CD4-positive, alpha-beta T cell treated with Interferon alpha-2 for 1 hour (primary cell): ENCODE measurements around the gene ATP6V0A1.
"Not testable (repeated sequence)": the region's sequence is repeated elsewhere in the genome, so short reads cannot be mapped to it uniquely, and the experiment has no call there.

Source experiments
- DNase-seq, 2 donors: peaks; one replicate each; pipeline ENCODE4 v3.0.0-alpha.2; 2020 to 2022

ATP6V0A1 gene

DNA sequence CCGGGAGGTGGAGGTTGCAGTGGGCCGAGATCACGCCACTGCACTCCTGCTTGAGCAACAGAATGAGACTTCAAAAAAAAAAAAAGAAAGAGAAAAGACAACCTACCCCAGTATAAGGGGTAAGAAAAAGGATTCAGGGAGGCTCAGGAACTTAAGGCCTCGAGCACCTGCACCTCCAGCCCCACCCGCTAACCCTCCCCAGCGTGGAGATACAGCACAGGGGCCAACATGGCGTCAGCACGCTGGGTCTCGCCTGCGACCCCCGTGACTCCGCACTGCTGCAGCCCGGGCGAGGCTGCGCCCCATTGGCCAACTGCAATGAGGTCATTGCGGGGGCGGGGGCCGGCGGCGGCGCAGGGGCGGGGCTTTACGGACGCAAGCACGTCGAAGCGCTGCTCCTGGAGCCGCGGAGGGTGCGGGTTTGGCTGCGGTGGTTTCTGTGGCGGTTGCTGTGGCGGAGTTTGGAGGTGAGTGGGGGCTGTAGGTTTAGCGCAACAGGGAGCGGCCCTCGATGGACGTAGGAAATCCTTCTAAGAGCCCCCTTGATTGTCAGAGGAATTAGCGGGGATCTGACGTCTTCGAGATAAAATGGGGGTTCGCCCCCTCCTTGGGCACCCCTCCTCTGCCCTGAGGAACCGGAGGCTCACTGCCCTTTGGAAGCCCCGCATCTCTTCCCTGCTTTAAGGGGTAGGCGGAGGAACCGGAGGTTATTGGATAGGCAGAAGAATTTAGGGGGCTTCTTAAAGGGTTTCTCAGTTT is at the start of gene ATP6V0A1:
Gene ATP6V0A1, plus strand, starts transcription at position 382 of the 759 bp plus-strand sequence. CDS start 2,017 bp downstream, outside the sequence.
- peak; percentile 86 to 87 for DNase-seq

DNA sequence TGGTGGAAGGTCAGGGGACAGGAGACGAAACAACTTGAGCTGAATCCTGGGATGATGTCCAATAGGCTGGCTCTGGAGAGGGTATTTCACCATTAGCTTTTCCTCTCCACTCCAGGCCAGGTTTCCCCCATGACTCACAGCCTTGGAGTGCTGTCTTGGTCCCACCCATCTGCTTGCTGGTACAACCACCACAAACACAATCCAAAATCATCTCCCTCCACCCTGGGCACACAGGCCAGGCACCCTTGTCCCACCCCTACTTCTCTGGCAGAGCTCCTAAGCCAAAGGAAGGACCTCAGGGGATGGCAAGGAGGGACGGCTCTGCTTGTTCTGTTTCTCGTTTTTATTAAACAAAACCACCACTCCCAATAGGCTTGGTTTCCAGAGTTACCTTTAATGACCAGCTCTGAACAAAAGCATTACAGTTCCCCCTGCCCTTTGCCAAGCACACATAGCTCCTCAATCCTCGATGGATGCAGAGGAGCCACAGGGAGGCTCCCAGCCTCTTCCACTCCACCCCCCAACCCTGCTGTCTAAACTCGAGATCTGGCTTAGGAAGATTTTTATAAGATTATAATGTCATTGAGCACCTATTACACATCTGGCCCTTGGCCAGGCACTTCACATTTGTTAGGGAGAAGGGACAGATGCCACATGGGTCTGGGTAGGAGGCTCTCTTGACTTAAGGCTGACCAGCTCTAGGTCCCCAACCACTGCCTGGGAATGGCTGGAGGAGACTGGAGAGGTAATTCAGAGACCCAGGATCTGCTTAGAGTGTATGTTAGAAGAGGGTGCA is 49.0 kb upstream of the ATP6V0A1 start:
- no peak for DNase-seq

DNA sequence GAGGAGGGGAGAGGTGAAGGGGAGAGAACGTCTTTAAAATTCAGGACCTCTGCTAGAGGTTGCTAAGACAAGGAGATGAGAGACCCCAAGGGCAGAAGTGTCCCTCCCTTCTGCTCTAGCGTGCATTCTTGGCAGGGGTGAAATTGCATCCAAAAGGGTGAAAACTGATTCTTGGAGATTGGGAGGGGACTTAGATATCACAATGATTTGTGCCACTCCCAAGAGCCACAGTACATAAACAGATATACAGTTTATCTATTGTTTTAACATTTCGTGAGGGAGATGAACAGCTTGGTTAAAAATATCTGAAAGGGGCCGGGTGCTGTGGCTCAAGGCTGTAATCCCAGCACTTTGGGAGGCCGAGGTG is 48.4 kb upstream of the ATP6V0A1 start:
- no peak for DNase-seq

DNA sequence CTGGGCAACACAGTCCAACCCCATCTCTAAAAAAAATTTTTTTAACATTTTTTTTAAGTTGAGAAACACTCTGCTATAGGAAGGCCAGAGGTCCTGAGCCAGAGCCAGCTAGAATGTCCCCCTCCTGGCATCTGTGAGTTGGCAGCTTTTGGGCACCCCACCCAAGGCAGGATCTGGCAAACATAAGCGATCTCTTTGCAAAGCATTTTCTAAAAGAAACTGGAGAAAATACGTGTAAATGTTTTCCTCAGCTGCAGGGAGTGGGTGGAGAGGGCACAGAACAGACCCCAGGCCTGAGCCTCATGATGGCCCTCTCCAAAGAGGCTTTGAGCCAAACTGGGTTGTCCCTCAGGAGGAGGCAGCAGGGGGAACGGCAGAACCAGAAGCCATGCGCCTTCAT is 47.3 kb upstream of the ATP6V0A1 start:
- no peak for DNase-seq

DNA sequence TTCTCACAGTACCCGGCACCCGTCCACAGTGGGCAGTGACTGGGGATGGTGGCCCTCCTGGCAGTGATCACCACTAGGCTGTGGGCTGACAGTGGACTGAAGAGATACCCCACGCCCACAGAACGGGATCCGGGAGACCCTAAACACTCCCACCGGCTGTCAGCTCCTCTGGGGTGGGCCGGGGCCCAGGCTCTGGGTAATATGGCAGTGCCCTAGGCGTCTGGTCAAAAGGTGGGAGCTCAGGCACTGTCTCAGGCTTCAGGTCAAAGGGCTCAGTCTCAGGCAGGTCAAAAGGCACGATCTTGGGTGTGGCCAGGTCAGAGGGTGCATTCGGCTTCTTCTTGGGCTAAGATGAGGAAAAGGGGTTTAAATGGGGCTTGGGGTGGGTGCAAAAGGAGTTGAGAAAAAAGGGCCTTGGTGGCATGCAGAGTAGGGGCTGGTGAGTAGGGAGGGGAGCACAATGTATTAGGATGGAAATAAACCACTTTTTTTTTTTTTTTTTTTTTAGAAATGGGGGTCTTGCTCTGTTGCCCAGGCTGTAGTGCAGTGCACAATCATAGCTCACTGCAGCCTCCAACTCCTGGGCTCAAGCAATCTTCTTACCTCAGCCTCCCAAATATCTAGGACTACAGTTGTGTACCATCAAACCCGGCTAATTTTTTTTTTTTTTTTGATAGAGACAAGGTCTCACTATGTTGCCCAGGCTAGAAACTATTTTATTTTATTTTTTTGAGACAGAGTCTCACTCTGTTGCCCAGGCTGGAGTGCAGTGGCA is 46.6 kb upstream of the ATP6V0A1 start:
- no peak for DNase-seq

DNA sequence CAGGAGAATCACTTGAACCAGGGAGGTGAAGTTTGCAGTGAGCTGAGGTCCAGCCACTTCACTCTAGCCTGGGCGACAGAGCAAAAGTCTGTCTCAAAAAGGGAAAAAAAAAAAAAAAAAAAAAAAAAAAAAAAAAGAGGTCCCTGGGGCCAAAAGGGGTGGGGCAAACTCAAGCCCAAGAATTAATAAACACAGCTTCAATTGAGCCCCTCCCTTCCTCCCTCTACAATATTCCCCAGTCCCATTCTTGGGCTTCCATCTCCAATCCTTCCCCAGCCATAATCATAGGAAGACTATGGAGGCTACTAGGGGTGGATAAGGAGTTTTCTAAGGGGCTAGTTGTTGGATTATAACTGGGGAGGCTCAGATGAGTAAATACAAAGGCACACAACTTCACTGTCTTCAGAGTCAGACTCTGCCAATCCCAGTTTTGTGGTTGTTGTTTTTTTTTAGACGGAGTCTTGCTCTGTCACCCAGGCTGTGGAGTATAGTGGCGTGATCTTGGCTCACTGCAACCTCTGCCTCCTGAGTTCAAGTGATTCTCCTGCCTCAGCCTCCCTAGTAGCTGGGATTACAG is 45.1 kb upstream of the ATP6V0A1 start:
- DNase-seq: no peak

DNA sequence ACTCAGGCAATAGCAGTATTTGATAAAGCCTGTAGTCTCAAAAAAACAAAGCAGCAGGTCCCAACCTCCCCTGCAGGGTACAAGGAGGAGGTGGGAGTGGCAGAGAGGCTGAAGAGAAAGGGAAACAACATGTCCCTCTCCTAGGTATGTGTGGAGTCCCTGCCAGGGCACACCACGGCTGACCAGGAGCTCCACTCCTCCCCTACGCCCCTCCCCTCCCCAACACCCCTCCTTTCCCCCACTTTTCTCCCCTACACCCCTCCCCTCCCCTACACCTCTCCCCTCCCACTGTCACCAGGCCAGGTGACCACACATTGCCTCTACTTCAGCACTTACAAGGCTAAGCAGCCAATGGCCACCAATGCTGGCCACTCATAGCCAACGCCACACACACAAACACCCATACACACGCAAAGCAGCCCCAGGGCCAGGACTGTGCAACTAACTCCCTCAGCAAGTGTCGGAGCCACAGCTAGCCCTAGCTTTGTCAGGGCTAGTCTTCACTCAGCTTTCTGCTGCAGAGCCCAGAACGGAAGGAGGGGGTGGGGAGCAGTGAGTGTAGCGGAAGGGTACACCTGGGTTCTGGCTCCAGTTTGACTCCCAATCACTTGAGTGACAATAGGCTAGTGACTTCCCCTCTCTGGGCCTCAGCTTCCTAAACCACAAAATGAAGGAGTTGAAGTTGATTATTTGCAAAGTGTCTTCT is 43.8 kb upstream of the ATP6V0A1 start:
- peak; percentile 29 to 38 for DNase-seq

DNA sequence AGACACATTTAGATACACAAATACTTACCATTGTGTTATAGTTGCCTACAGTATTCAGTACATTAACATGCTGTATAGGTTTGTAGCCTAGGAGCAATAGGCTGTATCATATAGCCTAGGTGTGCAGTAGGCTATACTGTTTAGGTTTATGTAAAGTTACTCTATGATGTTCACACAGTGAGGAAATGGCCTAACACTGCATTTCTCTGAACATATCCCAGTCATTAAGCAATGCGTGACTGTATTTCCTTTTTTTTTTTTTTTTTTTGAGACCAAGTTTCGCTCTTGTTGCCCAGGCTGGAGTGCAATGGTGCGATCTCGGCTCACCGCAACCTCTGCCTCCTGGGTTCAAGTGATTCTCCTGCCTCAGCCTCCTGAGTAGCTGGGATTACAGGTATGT is 40.7 kb upstream of the ATP6V0A1 start:
- not testable (repeated sequence) for DNase-seq

DNA sequence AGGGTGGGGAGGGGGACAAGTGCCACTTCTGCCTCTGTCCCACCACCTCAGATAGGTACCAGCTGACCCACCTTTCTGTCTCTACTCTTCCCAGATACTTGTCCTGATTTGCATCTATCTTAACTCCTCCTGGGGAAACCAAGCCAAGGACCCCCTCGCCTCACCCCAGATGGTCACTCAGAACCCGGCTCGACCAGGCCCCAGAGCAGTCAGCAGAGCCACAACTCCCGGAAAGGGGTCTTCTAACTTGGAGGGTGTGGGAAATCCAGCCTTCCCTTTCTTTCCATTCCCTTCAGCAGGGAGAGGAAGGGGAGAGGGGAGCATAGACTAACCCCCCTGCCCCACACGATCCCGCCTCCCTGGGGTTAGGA is 37.6 kb upstream of the ATP6V0A1 start:
- no peak for DNase-seq

DNA sequence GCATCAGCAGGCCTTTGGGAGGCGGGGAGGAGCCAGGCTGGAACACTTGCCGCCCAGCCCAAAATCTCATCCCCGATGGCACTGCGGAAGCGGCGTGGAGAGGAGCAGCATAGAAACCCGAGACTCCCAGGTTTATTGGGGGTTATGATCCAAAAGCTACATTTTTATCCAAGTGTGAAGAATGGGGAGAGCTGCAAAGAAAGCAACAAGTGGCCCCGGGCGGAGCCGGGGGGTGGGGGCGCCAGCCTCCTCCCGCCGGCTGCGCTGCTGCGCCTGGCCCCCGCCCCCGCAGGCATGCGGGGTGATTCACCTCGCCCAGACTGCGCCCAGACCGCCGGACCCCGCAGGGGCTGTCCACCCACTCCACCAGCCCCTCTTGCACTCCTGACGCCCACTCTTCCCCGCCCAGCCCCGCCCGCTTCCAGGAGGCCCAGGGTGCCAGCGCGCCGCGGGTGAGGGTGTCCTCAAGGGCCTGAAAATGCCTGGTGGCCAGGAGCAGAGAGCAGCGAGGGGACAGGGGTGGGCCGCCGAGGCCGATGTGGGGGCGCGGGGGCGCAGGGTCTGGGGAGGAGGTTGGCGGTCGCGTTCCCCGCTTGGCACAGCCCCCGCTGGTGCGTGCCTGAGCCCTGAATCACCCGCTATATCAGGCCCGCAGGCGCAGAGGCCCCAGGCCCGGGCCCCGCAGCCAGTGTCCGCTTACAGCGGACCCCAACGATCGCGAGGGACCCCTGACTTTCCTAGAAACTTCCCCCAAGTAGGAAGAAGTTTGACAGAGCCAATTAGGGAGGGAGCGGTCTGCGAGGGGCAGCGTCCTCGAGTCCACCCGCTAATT is 37.0 kb upstream of the ATP6V0A1 start:
- DNase-seq: no peak

DNA sequence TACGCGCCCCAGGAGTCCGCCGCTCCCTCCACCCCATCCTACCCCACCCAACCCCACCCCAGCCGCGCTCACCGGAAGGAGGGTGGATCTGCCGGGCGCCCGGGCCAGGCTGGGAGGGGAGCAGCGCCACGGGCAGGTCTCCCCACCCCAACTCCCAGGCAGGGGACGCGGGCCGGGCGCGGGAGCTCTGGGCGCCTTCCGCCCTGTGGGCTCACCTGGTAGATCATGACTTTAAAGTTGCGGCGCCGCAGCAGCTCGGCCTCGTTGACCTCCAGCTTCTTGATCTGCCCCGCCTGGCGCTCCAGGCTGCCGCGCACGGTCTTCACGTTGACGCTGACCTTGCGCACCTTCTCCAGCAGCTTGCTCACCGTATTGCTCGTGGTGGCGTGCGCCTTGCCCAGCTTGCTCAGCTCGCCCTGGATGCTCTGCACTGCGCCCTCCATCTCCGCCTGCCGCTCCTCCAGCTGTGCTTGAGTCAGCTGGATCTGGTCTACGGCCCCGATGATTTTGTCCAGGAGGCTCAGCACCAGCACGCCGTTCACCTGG is 36.2 kb upstream of the ATP6V0A1 start:
- peak in 1 of 2 donors; percentile 32 for DNase-seq

DNA sequence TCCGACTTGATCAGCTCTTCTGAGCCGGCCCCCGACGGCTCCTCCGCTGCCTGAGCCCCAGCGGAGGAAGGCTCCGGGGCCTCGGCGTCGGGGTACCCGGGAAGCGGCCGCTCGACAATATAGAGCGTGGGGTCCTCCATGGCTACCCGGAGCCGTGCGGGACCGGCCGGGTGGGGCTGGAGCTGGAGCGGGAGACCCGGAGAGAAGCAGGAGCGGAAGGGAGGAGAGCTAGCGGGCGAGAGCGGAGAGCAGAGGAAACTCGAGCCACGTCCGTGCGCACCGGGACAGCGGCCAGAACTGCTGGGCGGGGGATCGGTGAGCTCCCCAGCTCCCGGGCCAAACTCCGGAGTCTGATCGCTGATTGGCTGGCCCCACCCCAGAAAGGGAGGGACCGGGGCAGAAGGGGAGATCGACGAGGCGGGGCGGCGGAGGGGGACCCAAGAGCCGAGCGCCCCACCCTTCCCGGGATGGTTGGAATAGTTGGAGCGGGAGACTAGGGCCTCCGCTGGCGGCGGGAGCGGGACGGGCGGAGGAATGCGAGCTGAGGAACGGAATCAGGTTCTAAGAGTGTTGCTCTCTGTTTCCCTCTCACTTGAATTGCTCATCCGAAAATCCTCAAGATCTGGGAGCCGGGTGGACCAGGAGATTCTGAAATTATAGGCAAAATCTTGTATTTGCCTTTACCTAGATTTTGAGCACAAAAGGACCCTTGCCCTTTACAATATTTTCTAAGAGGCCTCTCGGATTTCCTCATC is 35.5 kb upstream of the ATP6V0A1 start, which contains the start of gene CAVIN1:
Gene CAVIN1, minus strand, starts transcription at position 299 of the 755 bp plus-strand sequence. Its CDS starts 159 bp downstream, at position 140.
- peak in 1 of 2 donors; percentile 17 for DNase-seq

DNA sequence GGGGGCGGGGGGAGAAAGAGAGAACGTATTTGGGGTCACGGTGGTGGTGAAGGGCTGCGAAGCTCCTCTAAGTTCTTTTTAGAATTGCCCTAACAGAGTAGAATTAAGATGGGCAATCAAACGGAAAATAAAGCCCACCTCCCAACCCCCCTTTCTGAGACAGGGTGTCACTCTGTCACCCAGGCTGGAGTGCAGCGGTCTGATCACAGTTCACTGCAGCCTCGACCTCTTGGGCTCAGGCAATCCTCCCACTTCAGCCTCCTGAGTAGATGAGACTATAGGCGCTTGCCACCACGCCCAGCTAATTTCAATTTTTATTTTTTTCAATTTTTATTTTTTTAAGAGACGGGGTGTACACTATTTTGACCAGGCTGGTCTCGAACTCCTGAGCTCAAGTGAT is 34.9 kb upstream of the ATP6V0A1 start:
- no peak for DNase-seq

DNA sequence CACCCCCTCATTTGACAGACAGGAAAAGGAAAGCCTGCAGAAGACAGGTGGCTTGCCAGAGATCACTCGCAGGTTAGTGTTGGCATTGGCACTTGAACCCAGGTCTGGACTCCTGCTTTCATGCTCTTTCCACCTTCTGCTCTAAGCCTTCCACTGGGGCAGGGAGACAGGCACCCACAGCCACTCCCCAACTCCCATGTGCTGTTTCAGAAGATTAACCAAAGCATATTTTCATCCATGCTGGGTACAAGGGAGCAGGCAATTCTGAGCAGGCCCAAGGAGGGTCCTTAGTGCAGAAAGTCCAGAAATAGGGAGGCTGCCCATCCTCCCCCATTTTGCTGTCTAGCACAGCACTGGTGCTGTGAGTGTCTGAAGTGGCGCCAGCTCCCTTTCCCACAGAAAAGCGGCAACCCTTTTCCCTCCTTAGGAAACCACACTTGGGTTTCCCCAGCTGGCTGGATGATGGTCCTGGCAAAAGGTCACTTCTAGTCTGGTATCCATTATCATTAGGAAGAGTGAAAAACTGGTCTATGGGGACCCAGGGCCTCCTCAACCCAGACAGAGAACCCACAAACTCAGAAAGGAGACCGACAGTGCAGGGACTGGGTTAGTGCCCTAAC is 33.6 kb upstream of the ATP6V0A1 start:
- no peak for DNase-seq

DNA sequence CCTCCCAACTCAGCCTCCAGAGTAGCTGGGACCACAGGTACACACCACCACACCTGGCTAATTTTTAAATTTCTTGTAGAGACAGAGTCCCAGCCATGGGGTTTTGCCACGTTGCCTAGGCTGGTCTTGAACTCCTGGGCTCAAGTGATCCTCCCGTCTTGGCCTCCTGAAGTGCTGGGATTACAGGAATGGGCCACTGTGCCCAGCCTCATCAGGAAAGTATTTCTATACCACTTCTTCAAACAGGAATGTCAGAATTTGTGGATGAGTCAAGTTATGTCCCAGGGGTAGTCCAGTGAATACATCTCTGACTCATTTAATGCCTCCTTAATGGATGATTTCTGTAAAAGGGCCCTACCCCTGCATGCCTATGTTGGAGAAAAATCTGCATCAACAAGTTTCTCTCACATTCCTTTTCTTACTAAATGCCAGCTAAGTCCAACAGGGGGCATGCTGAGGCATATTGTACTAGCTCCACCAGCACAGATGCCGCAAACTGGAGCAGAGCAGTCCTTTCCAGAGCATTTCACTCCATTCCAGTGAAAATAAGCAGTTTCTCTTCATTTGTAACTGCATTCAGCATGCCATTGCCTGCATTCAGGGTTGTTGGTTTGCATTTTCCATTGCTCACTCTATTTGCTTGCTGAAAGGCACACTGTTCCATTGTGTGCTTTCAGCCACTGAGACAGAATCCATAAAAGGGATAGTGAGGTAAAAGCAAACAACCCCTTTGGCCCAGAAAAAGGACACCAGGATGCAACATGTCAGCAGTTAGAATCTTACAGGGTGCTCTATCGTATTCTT is 30.3 kb upstream of the ATP6V0A1 start:
- peak; percentile 51 to 69 for DNase-seq

DNA sequence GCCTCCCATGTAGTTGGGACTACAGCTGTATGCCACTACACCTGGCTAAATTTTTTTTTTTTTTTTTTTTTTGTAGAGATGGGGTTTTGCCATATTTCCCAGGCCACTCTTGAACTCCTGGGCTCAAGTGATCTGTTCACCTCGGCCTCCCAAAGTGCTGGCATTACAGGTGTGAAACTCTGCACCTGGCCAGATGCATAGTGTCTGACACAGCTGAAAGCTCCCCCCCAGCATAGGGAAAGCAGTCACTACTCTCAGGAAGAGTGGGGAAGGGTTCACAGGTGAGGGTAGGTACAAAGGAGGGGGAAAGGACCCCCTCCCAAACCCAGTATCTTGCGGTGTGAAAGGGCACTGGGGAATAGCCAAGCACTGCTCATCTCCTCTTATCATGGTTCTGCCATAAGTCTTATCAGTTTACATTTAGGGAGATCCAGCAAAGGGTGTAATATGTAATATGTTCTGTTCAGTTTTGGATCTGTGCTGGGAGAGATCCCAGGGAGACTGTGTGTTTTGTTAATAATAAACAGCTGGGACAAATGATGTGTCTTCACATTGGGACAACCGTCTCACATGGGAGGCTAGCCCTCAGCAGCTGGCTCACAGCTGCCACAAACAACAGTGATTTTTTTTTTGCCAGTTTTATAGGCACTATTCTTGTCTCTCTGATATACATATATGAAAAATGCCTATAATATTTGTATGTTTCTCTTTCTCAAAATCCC is 28.8 kb upstream of the ATP6V0A1 start:
- DNase-seq: no peak

DNA sequence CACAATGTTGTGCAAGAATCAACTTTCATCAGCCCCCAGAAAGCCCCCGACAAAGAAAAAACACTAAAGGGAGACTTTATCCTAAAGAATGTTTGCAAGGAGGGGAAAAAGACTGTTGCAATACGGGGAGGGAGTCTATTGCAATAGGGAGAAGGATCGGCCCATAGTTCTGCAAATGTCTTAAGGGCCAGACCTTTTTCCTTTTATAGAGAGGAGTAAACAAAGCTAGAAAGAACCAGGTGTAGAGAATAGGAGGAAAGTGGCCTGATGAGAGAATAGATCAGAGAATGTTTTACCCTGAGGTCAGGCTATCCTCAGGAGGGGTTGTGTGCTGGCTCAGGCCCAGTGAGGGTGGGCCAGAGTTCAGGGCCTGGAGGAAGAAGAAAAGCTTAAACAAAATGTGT is 26.9 kb upstream of the ATP6V0A1 start:
- no peak for DNase-seq

DNA sequence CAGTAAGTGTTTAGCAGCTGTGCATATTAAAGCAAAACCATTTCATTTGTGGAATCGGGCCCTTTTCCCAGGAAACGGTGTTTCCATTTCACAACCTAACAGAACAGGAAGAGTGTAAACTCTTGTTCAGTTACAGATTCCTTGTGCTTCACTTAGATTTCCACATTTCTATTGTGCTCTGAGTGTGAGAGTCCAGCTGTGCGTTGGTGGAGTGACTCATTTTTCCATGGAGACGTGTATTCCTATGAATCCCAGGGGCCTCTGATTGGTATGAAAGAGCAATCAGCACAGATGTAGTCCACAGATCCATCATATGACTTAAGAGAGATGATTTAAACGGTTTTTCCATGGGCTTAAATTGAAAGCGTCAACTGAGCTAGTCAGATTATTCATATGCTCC is 22.3 kb upstream of the ATP6V0A1 start:
- DNase-seq: no peak
